CD14-positive monocyte (primary cell): ENCODE measurements around the gene HYDIN. TPM values are rescaled to one million over a fixed set of nuclear protein-coding genes. Genes with fewer than 3 reads are reported as not detected.
"Not testable (repeated sequence)": the region's sequence is repeated elsewhere in the genome, so short reads cannot be mapped to it uniquely, and the experiment has no call there.

ENCODE experiments used
- DNase-seq, 3 donors: peaks; one replicate each; pipeline ENCODE4 v3.0.0-alpha.2; 2011 to 2022
- H2AFZ ChIP-seq: 2 replicates; pipeline ENCODE4 v1.6.0; 2012; ENCODE audit warnings: mild to moderate bottlenecking, low read depth, low read length, inconsistent platforms; ENCODE audit not compliant: insufficient read depth, poor library complexity, severe bottlenecking
- H3K27ac ChIP-seq, 2 donors: 1 replicate in 1 of 2; 2 replicates in 1 of 2; pipeline ENCODE4 v1.5.1; 2012 to 2013; ENCODE audit warnings: low read length in 2 of 2, control low read depth in 1 of 2, inconsistent platforms in 1 of 2, low read depth in 1 of 2, mild to moderate bottlenecking in 1 of 2
- H3K27me3 ChIP-seq, 2 donors: one replicate each; pipeline versions ENCODE4 v1.6.0 to v1.6.1; 2011 to 2013; ENCODE audit warnings: low read length in 2 of 2; ENCODE audit not compliant: control insufficient read depth in 2 of 2, insufficient read depth in 2 of 2
- H3K36me3 ChIP-seq, 2 donors: replicated peaks in 1 of 2; 1 replicate in 1 of 2; 2 replicates in 1 of 2; pipeline versions ENCODE4 v1.5.1 to v1.6.1; 2012 to 2013; ENCODE audit warnings: low read length in 2 of 2, control low read depth in 1 of 2, inconsistent platforms in 1 of 2, mild to moderate bottlenecking in 1 of 2; ENCODE audit not compliant: insufficient read depth in 2 of 2, control insufficient read depth in 1 of 2
- H3K4me1 ChIP-seq, 2 donors: 1 replicate in 1 of 2; 2 replicates in 1 of 2; pipeline versions ENCODE4 v1.5.1 to v1.6.1; 2012 to 2013; ENCODE audit warnings: low read length in 2 of 2, control low read depth in 1 of 2, inconsistent platforms in 1 of 2, mild to moderate bottlenecking in 1 of 2, moderate library complexity in 1 of 2; ENCODE audit not compliant: insufficient read depth in 2 of 2, control insufficient read depth in 1 of 2
- H3K4me2 ChIP-seq: replicated peaks from 2 replicates; pipeline ENCODE3; 2012; ENCODE audit warnings: low read length, moderate library complexity, mild to moderate bottlenecking; ENCODE audit not compliant: poor library complexity, severe bottlenecking; ENCODE audit errors: extremely low read depth
- H3K4me3 ChIP-seq, 3 experiments: fragments of 200-600 bp in 1 of 3; sonication (generic) in 1 of 3; replicated peaks in 1 of 3; 1 replicate in 2 of 3; 2 replicates in 1 of 3; pipeline ENCODE4 v1.5.1; 2011 to 2013; ENCODE audit warnings: low read length in 3 of 3, mild to moderate bottlenecking in 3 of 3, control low read depth in 2 of 3, low read depth in 2 of 3, inconsistent platforms in 1 of 3, moderate library complexity in 1 of 3
- H3K79me2 ChIP-seq: 2 replicates; pipeline ENCODE4 v1.6.0; 2012; ENCODE audit warnings: mild to moderate bottlenecking, control low read depth, inconsistent platforms, low read length, moderate library complexity; ENCODE audit not compliant: insufficient read depth
- H3K9ac ChIP-seq: 2 replicates; pipeline ENCODE4 v1.6.0; 2017; ENCODE audit warnings: low read length, mild to moderate bottlenecking; ENCODE audit not compliant: insufficient read depth, poor library complexity, severe bottlenecking
- H3K9me3 ChIP-seq, 2 donors: replicated peaks in 1 of 2; 1 replicate in 1 of 2; 2 replicates in 1 of 2; pipeline versions ENCODE4 v1.5.1 to v1.6.1; 2012 to 2013; ENCODE audit warnings: low read length in 2 of 2, control low read depth in 1 of 2; ENCODE audit not compliant: control insufficient read depth in 1 of 2, insufficient read depth in 1 of 2
- H4K20me1 ChIP-seq: 2 replicates; pipeline ENCODE4 v1.6.0; 2012; ENCODE audit warnings: mild to moderate bottlenecking, low read length, control low read depth, moderate library complexity; ENCODE audit not compliant: insufficient read depth
- H3K27ac Mint-ChIP-seq, 7 donors: one replicate each; pipeline ENCODE4 v1.8.0; 2020; ENCODE audit warnings: mild to moderate bottlenecking in 7 of 7, mixed read lengths in 7 of 7, moderate library complexity in 6 of 7, inconsistent platforms in 2 of 7
- H3K27me3 Mint-ChIP-seq, 3 donors: one replicate each; pipeline ENCODE4 v1.8.0; 2021 to 2022; ENCODE audit warnings: low read depth in 3 of 3, mild to moderate bottlenecking in 3 of 3, mixed read lengths in 3 of 3, moderate library complexity in 3 of 3, inconsistent platforms in 1 of 3
- H3K36me3 Mint-ChIP-seq, 2 donors: one replicate each; pipeline ENCODE4 v1.8.0; 2020; ENCODE audit warnings: mixed read lengths in 2 of 2, inconsistent platforms in 1 of 2, mild to moderate bottlenecking in 1 of 2
- H3K4me1 Mint-ChIP-seq: one replicate; pipeline ENCODE4 v1.8.0; 2020; ENCODE audit warnings: mild to moderate bottlenecking, mixed read lengths
- H3K4me3 Mint-ChIP-seq, 2 donors: one replicate each; pipeline ENCODE4 v1.8.0; 2020; ENCODE audit warnings: mild to moderate bottlenecking in 2 of 2, mixed read lengths in 2 of 2, moderate library complexity in 1 of 2
- H3K9me3 Mint-ChIP-seq, 7 donors: one replicate each; pipeline ENCODE4 v1.8.0; 2020 to 2022; ENCODE audit warnings: mixed read lengths in 7 of 7, mild to moderate bottlenecking in 6 of 7, moderate library complexity in 6 of 7, inconsistent platforms in 2 of 7
- WGBS: methylation state at CpG from one replicate; pipeline ENCODE4 v1.1.5; 2013; ENCODE audit warnings: missing lambda C conversion rate; ENCODE audit not compliant: insufficient coverage; 5-methylcytosine and 5-hydroxymethylcytosine counted together
- intact Hi-C, 2 donors: fragments of 100-400 bp; cut with micrococcal nuclease; formaldehyde crosslinking; loops; one replicate each; pipeline versions ENCODE4 v1.15.0 to v1.15.1; 2023
- polyA plus RNA-seq, 3 donors: library from polyadenylated mRNA; depleted of rRNA in 1 of 3; unstranded in 2 of 3; stranded (reverse) in 1 of 3; fragments of 300-500 nt in 2 of 3; fragments of >200 nt in 1 of 3; fragmentation: Illumina TruSeq in 2 of 3; gene quantifications; 1 replicate in 2 of 3; 2 replicates in 1 of 3; pipeline ENCODE4 v1.2.3, GENCODE V29; 2012 to 2021

The HYDIN gene
- polyA plus RNA-seq, 3 donors, result not detected

DNA sequence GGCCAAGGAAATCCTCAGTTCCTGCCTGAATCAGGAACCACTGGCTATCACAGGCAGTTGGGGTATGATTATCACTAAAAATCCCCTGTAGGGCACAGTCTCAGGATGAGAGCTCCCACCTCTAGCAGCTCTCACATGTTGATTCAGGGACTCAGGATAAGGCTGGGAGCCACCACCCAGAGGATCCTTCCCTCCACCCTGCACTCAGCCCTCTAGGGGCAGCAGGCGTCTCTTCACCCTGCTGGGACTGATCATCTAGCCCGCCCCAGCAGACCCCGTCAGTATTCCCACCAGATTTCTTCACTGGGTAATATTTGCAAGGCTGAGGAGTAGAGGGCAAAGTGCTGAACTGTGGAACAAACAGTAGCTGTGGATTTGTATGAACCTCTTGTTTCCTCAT, 224.0 kb downstream of the HYDIN start:
- H4K20me1 ChIP-seq, H3K4me3 ChIP-seq, H3K27me3 ChIP-seq, H2AFZ ChIP-seq, H3K27ac Mint-ChIP-seq, H3K27me3 Mint-ChIP-seq, H3K9me3 Mint-ChIP-seq, H3K36me3 Mint-ChIP-seq, H3K9ac ChIP-seq, H3K4me3 Mint-ChIP-seq, H3K9me3 ChIP-seq, H3K36me3 ChIP-seq, H3K4me2 ChIP-seq, intact Hi-C loops, DNase-seq, H3K79me2 ChIP-seq, H3K27ac ChIP-seq, H3K4me1 Mint-ChIP-seq, H3K4me1 ChIP-seq: not testable (repeated sequence)
- no CpG with 5 or more reads among the region's 3 CpGs for WGBS

- H3K4me3 ChIP-seq, H3K4me3 Mint-ChIP-seq, H3K9me3 Mint-ChIP-seq, H3K9me3 ChIP-seq, H3K36me3 Mint-ChIP-seq, H3K9ac ChIP-seq, H3K27ac Mint-ChIP-seq, H2AFZ ChIP-seq, H3K4me1 ChIP-seq, H3K27me3 ChIP-seq, DNase-seq, H3K79me2 ChIP-seq, H3K4me1 Mint-ChIP-seq, H3K4me2 ChIP-seq, H3K27ac ChIP-seq, intact Hi-C loops, H3K27me3 Mint-ChIP-seq, H3K36me3 ChIP-seq, H4K20me1 ChIP-seq: not testable (repeated sequence)
- WGBS, result no CpG with 5 or more reads among the region's 2 CpGs
Observed at GRCh38 chr16:70999735-71000134, 230.8 kb downstream of the HYDIN start.

DNA sequence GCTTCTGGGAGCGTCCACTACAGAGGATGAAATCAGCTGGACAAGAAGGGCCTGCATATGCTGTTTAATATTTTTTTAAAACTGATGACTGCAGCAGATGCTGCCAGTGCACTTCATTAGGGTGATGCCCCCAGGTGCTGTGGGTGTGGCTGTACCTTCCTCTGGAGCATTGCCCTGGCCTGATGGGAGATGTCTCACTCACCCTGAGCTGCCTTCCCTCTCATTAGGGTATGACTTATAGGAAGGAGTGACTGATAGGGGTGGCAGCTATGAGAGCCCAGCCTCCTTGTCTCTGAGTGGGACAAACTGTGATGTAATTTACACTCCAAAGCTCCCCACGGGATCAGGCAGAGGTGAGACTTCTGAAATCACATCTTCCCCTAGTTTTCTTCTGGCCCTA, 234.7 kb downstream of the HYDIN start:
- WGBS, result no CpG with 5 or more reads among the region's 2 CpGs

GRCh38 chr16:70992511-70992910, 238.0 kb downstream of the HYDIN start:
- H4K20me1 ChIP-seq, H3K27ac ChIP-seq, H3K79me2 ChIP-seq, H3K4me2 ChIP-seq, H3K36me3 Mint-ChIP-seq, H3K4me3 Mint-ChIP-seq, H3K27ac Mint-ChIP-seq, H3K27me3 ChIP-seq, H2AFZ ChIP-seq, H3K36me3 ChIP-seq, H3K9ac ChIP-seq, H3K9me3 ChIP-seq, intact Hi-C loops, DNase-seq, H3K4me1 Mint-ChIP-seq, H3K9me3 Mint-ChIP-seq, H3K4me3 ChIP-seq, H3K27me3 Mint-ChIP-seq, H3K4me1 ChIP-seq: not testable (repeated sequence)
- 55% methylated on average over 1 of the region's 4 CpGs for WGBS

More for the DNA sequence above, 234.7 kb downstream of the HYDIN start:
- H3K4me2 ChIP-seq, H3K9ac ChIP-seq, H4K20me1 ChIP-seq, H3K36me3 Mint-ChIP-seq, H3K27ac ChIP-seq, H3K27me3 Mint-ChIP-seq, H3K9me3 ChIP-seq, intact Hi-C loops, H3K79me2 ChIP-seq, H3K4me3 Mint-ChIP-seq, H3K36me3 ChIP-seq, H3K27me3 ChIP-seq, H3K4me1 Mint-ChIP-seq, H3K4me1 ChIP-seq, DNase-seq, H3K9me3 Mint-ChIP-seq, H2AFZ ChIP-seq, H3K4me3 ChIP-seq: not testable (repeated sequence)
- H3K27ac Mint-ChIP-seq, result peak overlapping the region in 1 of 7 donors; percentile 34
